ENCODE results near the gene ACTR1A.
"Not testable (repeated sequence)": the region's sequence is repeated elsewhere in the genome, so short reads cannot be mapped to it uniquely, and the experiment has no call there.

Gene ACTR1A

DNA sequence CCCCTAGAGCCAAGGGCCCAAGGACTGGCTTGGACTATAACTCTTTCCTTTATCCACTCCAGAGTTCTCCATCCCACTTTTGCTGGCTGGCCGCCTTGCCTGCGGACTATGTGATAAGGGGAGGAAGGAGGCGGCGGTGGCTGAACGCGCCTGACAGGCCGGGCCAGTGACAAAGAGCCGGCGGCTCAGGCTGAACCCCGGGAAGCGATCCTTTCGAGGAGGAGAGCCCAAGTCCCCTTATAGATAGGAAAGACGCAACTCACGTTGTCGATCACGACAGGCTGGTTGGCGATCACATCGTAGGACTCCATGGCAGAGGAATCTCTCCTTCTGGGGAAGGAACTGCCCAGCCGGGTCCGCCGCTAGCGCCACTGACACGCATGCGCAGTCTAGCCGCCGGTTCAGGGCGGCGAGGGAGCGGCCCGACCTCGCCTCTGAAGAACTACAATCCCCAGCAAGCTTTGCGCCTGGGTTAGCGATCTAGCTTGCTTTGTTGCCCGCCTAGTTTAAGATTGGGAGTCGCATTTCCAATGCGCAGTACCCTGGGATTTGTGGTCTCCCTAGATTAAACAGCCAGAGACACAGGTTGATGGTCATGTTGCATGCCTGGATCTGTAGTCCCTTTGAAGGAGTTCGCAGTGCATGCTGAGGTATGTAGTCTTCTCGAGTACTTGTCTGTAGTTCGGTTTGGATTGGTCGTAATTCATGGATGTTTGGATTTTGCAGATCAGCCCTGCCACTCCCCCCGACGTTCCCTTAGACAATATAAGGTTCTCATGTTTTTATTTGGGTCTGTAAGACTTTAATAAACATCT is at the start of gene ACTR1A:
Gene ACTR1A (minus strand): TSS at position 376 of the 815 bp plus-strand sequence. CDS start 65 bp downstream, at position 311.
- peak; percentile 100 for DNase-seq

GRCh38 chr10:102550636-102551210 is 48.2 kb upstream of the ACTR1A start:
- no peak for DNase-seq

DNA sequence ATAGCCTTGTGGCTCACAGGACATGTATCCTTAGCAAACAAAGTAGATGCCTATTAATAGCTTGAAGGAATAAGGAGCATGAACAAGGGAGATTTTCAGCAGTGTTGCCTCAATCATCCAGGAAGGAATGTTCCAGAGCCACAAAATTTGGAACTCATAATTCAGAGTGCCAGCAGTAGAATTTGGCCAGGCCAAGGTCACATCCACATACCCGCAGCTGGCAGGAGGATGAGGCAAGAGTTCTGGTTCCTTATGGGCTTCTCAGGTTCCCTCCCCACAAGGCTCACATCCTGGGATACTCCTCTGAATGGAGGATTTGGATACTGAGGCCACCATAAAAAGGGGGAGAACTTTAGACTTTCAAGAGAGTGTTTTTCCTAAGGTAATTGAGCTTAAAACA is 47.0 kb upstream of the ACTR1A start:
- DNase-seq: no peak

DNA sequence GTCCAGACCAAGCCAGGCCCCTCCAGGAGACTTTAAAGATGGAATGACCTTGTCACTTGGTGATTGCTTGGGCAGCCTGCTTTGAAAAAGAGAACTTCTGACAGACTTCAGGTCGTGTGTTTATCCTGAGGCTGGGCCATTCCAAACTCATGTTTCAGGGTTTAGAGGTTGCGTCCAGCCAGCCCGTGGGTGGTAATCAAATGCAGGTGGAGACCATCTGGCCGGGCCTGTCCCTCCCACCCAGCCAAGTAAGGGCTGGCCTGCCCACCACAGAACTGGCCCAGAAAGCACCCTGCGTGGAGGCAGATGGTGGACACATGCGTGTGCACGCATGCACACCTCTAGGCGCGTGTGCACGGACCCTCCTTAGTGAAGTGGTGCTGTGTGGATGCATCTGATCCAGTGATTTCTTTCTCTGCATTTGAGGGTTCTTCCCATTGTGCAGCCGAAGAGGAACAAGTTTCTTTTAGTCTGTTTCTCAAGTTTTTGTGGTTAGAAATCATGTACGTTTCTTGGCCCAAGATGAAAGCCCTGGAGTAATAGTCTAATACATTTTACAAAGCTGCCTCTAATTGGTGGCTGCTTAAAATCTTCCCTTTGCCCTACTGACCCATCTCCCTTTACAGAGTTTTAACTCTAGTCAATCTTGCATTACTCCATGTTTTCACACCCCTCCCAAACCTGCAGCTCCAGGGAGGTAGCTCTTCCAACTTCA is 44.3 kb upstream of the ACTR1A start:
- peak; percentile 79 for DNase-seq

DNA sequence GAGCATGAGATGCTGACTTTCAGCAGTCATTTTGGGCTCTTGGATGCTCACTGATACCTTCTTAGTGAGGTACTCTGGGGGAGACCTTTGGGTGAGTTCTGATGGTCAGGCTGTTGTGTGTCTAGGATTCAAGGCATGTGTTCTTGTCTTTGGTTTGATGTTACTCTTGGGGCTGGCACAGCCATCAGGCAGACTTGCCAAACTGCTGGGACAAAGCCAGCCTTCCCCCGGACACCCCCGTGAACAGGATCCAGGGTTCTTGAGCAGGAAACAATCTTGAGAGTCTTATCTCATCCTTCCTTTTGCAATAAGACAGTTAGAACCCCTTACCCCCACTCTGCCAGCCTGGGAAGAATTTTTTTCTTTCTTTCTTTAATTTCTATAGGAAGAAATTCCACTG is 43.5 kb upstream of the ACTR1A start:
- DNase-seq: no peak

DNA sequence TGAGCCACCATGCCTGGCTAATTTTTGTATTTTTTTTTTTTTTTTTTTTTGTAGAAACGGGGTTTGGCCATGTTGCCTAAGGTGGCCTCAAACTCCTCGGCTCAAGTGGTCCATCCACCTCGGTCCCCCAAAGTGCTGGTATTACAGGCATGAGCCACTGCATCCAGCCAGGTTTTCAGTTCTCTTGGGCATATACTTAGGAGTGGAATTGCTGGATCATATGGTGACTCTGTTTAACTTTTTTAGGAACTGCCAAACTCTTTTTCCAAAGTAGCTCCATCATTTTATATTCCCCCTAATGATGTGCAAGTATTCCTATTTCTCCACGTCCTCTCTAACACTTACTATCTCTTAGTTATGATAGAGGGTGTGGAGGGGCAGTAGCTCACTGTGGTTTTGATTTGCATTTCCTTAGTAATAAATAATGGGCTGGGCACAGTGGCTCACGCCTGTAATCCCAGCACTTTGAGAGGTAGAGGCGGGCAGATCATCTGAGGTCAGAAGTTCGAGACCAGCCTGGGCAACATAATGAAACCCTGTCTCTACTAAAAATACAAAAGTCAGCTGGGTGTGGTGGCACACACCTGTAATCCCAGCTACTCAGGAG is 42.9 kb upstream of the ACTR1A start:
- no peak for DNase-seq

- peak; percentile 19 for DNase-seq
These were observed 40.4 kb upstream of the ACTR1A start for GRCh38 chr10:102542800-102543418.

GRCh38 chr10:102540023-102540422 is 37.5 kb upstream of the ACTR1A start:
- peak; percentile 16 for DNase-seq

GRCh38 chr10:102538811-102539210 is 36.3 kb upstream of the ACTR1A start:
- DNase-seq: no peak

DNA sequence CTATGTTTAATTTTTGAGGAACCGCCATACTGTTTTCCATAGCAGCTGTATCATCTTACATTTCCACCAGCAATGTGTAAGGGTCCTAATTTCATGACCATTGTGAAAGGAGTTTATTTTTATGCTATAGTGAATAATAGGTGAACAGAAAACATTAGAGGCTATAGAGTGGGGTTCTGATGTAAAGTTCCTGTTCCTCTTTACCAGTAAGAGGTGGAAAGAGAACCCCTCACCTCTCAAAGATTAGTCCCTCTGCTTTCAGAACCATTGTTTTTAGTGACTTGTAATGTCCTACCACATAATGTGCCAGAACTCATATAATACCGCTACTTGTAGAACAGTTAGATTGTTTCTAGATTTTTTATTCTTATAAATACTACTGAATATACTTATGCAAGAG is 35.4 kb upstream of the ACTR1A start:
- no peak for DNase-seq

DNA sequence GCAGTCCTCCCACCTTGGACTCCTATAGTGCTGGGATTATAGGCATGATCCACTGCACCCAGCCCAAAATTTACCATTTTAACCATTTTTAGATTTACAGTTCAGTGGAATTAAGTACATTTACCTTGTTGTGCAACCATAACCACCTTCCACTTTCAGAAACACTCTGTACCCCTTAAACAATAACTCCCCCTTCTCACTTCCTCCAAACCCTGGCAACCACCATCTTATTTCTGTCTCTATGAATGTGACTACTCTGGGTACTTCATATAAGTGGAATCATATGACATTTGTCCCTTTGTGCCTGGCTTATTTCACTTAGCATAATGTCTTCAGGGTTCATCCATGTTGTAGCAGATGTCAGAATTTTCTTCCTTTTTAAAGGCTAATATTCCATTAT is 34.9 kb upstream of the ACTR1A start:
- no peak for DNase-seq

- DNase-seq: no peak
These were observed 33.1 kb upstream of the ACTR1A start for GRCh38 chr10:102535481-102536147.

DNA sequence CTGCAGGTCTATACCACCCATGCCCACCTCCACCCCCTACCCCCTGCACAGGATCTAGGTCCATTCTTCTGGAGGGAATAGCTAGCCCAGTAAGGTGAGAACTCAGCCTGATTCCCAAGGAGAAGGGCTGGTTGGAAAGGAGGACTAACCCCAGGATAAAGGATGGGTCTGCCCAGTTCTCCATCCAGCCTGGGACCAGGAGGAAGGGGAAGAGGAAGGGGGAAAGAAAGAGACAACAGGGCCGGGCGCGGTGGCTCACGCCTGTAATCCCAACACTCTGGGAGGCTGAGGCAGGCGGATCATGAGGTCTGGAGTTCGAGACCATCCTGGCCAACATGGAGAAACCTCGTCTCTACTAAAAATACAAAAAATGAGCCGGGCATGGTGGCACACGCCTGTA is 32.5 kb upstream of the ACTR1A start:
- not testable (repeated sequence) for DNase-seq

GRCh38 chr10:102534333-102534732 is 31.8 kb upstream of the ACTR1A start:
- no peak for DNase-seq

DNA sequence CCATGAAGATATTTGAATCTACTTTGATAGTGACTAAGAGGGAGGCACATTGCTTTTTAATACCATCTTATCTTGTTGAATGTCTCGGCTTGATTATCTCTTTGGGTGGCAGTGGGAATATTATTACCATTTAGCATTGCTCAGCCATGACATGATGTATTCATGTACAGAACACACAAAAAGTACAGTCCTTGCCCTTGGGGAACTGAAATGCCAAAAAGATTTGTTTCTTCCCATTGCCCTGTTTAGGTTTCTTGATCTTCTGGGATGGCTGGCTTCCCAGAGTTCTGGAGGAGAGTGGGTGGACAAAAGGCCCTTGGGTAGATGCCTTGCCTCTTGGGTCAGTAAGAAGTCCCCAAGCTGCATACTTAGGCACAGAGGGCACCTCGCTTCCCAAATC is 25.0 kb upstream of the ACTR1A start:
- DNase-seq: no peak

DNA sequence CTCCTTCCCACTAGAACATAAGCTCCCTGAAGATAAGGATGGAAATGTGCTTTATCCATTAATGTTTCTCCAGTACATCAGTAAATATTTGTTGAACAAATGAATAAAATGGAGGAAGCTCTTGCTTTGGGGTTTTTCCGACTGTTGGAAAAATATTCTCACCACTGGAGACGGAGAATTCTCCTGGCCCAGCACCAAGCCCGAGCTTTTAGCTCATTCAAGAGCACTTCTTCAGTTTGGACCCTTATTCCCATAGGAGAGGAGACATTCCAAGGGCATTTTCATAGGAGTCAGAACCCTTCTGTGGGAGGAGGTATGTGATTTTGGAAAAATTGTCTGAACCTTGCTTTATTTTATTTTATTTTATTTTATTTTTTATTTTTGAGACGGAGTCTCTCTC is 22.2 kb upstream of the ACTR1A start:
- DNase-seq: no peak

GRCh38 chr10:102523250-102524029 is 20.9 kb upstream of the ACTR1A start:
- DNase-seq: peak; percentile 91

GRCh38 chr10:102522874-102523249 is 20.4 kb upstream of the ACTR1A start:
- no peak for DNase-seq

DNA sequence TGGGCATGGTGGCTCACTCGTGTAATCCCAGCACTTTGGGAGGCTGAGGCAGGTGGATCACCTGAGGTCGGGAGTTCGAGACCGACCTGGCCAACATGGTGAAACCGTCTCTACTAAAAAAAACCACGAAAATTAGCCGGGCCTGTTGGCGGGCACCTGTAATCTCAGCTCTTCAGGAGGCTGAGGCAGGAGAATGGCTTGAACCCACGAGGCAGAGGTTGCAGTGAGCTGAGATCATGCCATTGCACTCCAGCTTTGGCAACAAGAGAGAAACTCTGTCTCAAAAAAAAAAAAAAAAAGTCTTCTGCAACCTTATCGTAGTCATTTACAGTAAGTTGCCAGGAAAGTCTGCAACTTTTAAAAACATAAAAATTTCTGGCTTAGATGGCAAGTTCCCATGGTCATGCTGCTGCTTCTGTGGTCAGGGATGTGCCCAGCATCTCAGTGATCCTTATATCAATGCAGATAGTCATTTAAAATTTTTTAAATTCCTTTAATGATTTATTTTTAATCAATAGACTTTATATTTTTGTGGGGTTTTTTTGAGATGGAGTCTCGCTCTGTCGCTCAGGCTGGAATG is 16.8 kb upstream of the ACTR1A start:
- no peak for DNase-seq

DNA sequence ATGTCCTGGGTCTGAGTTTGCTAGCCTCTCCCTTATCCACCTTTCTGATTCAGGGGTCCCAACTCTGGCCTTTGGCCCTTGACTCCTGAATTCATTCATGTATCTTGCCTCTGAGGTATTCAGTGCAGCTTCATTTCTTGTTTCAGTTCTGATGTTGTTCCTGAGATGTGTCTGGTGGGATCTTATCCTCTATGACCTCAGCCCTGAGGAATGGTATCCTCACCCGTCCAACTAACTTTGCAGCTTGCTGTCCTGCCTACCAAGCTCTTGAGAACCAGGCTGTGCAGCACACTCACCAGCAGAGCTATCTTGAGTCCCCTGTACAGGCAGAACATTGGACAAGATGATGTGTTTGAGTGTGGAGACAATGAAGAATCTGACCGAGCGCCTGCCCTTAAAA is 15.0 kb upstream of the ACTR1A start:
- DNase-seq: peak; percentile 52

GRCh38 chr10:102515724-102516123 is 13.2 kb upstream of the ACTR1A start:
- DNase-seq: no peak

Data from fibroblast of upper back skin (primary cell).